ENCODE measurements around the gene TCP11L2.

DNA sequence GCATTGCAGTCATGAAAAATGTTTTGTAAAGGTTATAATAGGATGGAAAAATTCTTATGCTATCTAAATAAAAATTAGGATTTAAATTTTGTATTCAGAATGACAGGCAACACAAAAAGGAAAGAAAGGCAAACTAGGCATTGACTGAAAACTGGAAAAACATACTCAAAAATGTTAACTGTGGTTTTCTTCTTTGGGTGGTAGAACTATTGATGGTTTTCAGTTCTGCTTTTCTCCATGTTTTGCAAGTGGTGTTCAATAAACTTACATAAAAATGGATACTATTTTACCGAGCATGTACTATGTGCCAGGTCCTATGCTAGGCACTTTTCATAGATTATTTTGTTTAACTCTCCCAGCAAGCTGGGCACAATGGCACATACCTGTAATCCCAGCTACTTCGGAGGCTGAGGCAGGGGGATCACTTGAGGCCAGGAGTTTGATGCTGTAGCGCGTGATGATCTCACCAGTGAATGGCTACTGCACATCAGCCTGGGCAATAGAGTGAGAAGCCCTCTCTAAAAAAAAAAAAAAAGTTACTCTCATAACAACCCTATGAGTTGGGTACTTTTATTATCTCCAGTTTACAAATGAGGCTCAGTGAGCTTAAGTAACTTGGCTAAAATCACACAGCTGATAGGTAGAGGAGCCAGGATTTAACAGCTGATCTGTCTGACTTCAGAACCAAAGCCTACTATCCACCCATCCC lies 26.3 kb upstream of the TCP11L2 start:
- TF ChIP-seq, protein P1, sequence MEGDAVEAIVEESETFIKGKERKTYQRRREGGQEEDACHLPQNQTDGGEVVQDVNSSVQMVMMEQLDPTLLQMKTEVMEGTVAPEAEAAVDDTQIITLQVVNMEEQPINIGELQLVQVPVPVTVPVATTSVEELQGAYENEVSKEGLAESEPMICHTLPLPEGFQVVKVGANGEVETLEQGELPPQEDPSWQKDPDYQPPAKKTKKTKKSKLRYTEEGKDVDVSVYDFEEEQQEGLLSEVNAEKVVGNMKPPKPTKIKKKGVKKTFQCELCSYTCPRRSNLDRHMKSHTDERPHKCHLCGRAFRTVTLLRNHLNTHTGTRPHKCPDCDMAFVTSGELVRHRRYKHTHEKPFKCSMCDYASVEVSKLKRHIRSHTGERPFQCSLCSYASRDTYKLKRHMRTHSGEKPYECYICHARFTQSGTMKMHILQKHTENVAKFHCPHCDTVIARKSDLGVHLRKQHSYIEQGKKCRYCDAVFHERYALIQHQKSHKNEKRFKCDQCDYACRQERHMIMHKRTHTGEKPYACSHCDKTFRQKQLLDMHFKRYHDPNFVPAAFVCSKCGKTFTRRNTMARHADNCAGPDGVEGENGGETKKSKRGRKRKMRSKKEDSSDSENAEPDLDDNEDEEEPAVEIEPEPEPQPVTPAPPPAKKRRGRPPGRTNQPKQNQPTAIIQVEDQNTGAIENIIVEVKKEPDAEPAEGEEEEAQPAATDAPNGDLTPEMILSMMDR (IDR thresholded peaks at IDR 0.05; ENCODE audit: borderline replicate concordance, extremely low read depth, low read length, poor library complexity, severe bottlenecking) = no peak
- no peak for TF ChIP-seq EZH2 (IDR thresholded peaks at IDR 0.05; ENCODE audit: borderline replicate concordance, low read depth, low read length, severe bottlenecking)
